ENCODE results near the gene MRPS18C.

The MRPS18C gene

GRCh38 chr4:83455281-83456183, at the start of gene MRPS18C, which contains the start of gene HELQ:
Gene MRPS18C (plus strand): TSS chr4:83456058. CDS start chr4:83456078, 20 bp downstream.
Gene HELQ (minus strand): TSS chr4:83455823. CDS start chr4:83455693, 130 bp downstream.
- TF ChIP-seq, protein P1, sequence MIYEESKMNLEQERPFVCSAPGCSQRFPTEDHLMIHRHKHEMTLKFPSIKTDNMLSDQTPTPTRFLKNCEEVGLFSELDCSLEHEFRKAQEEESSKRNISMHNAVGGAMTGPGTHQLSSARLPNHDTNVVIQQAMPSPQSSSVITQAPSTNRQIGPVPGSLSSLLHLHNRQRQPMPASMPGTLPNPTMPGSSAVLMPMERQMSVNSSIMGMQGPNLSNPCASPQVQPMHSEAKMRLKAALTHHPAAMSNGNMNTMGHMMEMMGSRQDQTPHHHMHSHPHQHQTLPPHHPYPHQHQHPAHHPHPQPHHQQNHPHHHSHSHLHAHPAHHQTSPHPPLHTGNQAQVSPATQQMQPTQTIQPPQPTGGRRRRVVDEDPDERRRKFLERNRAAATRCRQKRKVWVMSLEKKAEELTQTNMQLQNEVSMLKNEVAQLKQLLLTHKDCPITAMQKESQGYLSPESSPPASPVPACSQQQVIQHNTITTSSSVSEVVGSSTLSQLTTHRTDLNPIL (CRISPR knock-in tag; IDR thresholded peaks at IDR 0.05; ENCODE audit: low read depth): no peak
- 0 out of 2 replicates have a peak, but pooled peaks have one; percentile 24 for TF ChIP-seq ZFP3 (CRISPR knock-in tag; IDR thresholded peaks at IDR 0.05)
- ATAC-seq: peak; percentile 97

- TF ChIP-seq ZFP30 (CRISPR knock-in tag; IDR thresholded peaks at IDR 0.05) (no peak), TOX (CRISPR knock-in tag; IDR thresholded peaks at IDR 0.05; ENCODE audit: borderline replicate concordance) (no peak), ZNF70 (CRISPR knock-in tag; IDR thresholded peaks at IDR 0.05) (no peak), TCF4 (CRISPR knock-in tag; IDR thresholded peaks at IDR 0.05; ENCODE audit: borderline replicate concordance) (no peak), RARB (CRISPR knock-in tag; IDR thresholded peaks at IDR 0.05) (no peak), SNAI2 (CRISPR knock-in tag; IDR thresholded peaks at IDR 0.05) (no peak), GLIS3 (CRISPR knock-in tag; IDR thresholded peaks at IDR 0.05) (no peak), ZFP3 (CRISPR knock-in tag; IDR thresholded peaks at IDR 0.05) (no peak), OSR1 (CRISPR knock-in tag; IDR thresholded peaks at IDR 0.05) (no peak), CSDC2 (CRISPR knock-in tag; IDR thresholded peaks at IDR 0.05) (no peak)
- ATAC-seq: no peak
These were observed 47.0 kb upstream of the MRPS18C start for GRCh38 chr4:83408908-83409307.

- no peak for ATAC-seq
These were observed 42.2 kb upstream of the MRPS18C start for GRCh38 chr4:83413676-83414075.

More at GRCh38 chr4:83413676-83414075, 42.2 kb upstream of the MRPS18C start:
- no peak for TF ChIP-seq ZNF565 (CRISPR knock-in tag; conservative IDR thresholded peaks at IDR 0.05; ENCODE audit: low read depth)
- TF ChIP-seq CSDC2 (CRISPR knock-in tag; IDR thresholded peaks at IDR 0.05): no peak
- TF ChIP-seq CSRNP3 (CRISPR knock-in tag; IDR thresholded peaks at IDR 0.05): no peak
- TF ChIP-seq TCF4 (CRISPR knock-in tag; IDR thresholded peaks at IDR 0.05; ENCODE audit: borderline replicate concordance): no peak
- no peak for TF ChIP-seq ARNTL (CRISPR knock-in tag; IDR thresholded peaks at IDR 0.05; ENCODE audit: borderline replicate concordance, low read depth)
- no peak for TF ChIP-seq RARB (CRISPR knock-in tag; IDR thresholded peaks at IDR 0.05)
- no peak for TF ChIP-seq GLIS3 (CRISPR knock-in tag; IDR thresholded peaks at IDR 0.05)
- TF ChIP-seq PATZ1 (CRISPR knock-in tag; IDR thresholded peaks at IDR 0.05; ENCODE audit: borderline replicate concordance): no peak
- no peak for TF ChIP-seq OSR1 (CRISPR knock-in tag; IDR thresholded peaks at IDR 0.05)
- TF ChIP-seq SNAI2 (CRISPR knock-in tag; IDR thresholded peaks at IDR 0.05): no peak
- no peak for TF ChIP-seq ZC3H10 (CRISPR knock-in tag; IDR thresholded peaks at IDR 0.05)
- no peak for TF ChIP-seq TSHZ2 (CRISPR knock-in tag; IDR thresholded peaks at IDR 0.05)
